GM18873 (cell line): ENCODE results near the gene NRARP.
"Not testable (repeated sequence)": the region's sequence is repeated elsewhere in the genome, so short reads cannot be mapped to it uniquely, and the experiment has no call there.

Experiments
- ATAC-seq: cut with Tn5 transposase; IDR thresholded peaks from one replicate; pipeline ENCODE4 v1.9.1; 2021; ENCODE audit warnings: mild to moderate bottlenecking, moderate library complexity, moderate number of reproducible peaks; ENCODE audit not compliant: unreplicated experiment, low FRiP score

The NRARP gene

DNA sequence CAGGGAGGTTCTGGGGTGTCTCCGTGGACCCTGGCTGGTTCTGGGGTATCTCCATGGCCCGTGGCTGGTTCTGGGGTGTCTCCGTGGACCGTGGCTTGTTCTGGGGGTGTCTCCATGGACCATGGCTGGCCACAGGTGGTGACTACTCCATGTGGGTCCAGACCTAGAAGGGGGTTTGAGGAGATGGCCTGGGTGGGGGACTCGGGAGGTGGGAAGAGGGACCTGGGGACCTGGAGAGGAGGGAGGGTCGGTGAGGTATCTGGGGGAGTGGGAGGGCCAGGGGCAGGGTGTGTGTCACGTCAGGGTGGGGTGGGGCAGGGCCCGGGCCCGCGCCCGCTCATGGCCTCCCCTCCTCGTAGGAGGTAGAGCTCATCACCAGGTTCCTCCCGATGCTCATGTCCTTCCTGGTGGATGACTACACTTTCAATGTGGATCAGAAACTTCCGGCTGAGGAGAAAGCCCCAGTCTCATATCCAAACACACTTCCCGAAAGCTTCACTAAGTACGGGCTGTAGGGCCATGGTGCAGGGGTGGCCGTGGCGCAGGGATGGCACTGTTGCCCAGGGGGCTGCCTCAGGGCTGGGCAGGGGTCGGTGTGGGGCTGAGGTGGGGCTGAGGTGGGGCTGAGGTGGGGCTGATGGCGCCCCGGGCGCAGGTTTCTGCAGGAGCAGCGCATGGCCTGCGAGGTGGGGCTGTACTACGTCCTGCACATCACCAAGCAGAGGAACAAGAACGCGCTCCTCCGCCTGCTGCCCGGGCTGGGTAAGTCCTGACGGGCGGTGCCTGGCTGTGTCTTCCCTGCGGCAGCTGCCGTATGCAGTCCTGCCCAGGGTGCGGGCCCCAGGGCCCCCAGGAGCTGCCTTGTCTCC, 35.3 kb downstream of the NRARP start:
- no peak for ATAC-seq

DNA sequence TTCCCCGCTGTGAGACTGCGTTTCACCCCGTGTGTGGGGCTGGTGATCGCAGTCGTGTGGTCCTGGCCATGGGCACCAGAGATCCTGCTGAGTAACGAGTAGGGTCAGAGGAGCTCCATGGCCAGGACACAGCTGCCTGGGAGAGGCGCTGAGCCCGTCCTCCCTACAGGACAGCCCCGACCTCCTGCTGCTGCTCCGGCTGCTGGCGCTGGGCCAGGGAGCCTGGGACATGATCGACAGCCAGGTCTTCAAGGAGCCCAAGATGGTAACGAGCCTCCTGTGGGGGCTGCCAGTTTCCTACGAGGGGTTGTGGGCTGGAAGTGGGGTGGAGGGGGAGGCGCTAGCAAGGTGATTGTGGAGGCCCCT, 35.9 kb downstream of the NRARP start:
- no peak for ATAC-seq

DNA sequence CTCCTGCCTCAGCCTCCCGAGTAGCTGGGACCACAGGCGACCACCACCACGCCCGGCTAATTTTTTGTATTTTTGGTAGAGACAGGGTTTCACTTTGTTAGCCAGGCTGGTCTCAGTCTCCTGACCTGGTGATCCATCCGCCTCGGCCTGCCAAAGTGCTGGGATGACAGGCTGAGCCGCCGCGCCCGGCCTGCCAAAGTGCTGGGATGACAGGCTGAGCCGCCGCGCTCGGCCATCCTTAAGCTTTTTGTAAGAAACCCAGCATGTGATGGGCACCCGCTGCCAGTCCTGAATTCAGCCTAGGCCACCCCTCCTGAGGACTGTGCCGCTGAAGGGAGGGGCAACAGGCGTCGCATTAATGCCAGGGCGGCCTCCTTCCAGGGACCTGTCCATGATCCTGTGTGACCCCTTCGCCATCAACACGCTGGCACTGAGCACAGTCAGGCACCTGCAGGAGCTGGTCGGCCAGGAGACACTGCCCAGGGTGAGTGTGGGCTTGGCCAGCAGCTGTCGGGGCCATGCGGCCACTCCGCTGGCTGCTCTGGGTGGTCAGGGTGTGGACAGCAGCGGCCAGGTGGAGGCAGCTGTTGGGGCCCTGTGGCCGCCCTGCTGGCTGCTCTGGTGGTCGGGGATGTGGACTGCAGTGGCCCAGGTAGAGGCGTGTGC, 36.4 kb downstream of the NRARP start:
- ATAC-seq: no peak

DNA sequence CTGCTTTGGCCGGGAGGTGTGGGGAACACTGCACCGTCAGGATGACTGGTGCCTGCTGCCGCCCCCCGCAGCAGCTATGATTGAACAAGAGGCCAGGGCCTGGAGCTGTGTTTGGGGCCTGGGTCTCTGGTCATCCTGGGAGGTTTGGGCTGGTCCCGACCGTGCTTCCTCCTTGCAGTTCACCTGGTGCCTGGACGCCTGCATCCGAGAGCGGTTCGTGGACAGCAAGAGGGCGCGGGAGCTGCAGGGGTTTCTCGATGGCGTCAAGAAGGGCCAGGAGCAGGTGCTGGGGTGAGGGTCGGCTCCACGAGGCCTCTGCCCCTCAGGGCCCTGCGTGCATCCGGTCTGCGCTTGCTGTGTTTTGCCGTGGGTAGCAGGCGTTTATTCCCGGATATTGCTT, 38.0 kb downstream of the NRARP start:
- ATAC-seq: no peak

DNA sequence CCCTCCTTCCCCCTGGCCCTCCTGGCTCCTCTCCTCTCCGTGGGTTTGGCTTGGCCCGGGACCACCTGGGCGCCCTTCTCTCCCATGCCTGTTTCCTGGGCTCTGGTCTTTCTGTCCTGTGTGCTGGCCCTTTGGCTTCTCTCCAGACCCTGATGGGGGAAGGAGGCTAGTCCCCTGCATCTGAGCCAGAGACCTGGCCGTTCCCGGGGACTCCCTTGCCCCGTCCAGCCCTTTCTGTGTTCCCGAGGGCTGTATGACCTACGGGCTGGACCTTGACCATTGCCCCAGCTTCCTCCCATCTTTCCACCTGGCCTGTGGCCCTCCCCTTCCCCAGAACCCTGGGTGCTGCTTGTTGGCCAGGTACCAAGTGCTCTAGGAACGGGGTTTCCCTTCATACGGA, 38.6 kb downstream of the NRARP start:
- no peak for ATAC-seq

DNA sequence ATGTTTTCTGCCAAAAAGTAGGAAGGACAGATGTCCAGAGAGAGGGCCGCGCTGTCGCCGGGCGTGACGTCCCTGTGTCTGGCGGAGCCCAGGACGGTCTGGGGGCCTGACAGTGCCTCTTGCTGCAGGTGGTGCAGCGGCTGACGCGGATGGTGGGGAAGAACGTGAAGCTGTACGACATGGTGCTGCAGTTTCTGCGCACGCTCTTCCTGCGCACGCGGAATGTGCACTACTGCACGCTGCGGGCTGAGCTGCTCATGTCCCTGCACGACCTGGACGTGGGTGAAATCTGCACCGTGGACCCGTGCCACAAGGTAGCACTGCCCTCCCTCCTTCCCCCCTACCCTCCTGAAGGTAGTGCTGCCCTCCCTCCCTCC, 39.2 kb downstream of the NRARP start:
- ATAC-seq: no peak

DNA sequence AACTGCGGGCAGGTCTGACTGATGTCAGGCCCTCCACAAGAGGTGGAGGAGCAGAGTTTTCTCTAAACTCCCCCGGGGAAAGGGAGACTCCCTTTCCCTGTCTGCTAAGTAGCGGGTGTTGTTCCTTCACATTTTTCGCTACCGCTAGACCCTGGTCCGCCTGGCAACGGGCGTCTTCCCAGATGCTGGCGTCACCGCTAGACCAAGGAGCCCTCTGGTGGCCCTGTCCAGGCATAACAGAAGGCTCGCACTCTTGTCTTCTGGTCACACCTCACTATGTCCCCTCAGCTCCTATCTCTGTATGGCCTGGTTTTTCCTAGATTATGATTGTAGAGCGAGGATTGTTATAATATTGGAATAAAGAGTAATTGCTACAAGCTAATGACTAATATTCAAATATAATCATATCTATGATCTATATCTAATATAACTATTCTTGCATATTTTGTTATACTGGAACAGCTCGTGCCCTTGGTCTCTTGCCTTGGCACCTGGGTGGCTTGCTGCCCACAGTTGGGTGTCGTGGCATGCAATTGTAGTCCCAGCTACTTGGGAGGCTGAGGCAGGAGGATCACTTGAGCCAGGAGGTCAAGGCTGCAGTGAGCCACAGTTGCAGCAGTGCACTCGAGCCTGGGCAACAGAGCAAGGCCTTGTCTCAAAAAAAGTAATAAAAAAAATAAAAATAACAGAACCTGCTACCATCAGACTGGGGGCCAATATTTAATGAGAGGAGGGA, 39.7 kb downstream of the NRARP start:
- ATAC-seq: not testable (repeated sequence)

DNA sequence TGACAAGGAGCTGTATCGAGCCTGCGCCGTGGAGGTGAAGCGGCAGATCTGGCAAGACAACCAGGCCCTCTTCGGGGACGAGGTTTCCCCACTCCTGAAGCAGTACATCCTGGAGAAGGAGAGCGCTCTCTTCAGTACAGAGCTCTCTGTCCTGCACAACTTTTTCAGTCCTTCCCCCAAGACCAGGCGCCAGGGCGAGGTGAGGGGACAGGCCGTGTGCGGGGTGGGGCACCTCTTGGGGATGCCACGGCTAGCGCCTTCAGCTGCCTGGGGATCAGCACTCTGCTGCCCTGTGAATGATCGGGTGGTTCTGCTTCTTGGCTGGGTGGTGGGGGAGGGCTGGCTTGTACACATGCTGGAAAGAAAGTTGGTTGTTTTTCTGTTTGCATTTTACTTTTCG, 45.2 kb downstream of the NRARP start:
- no peak for ATAC-seq

DNA sequence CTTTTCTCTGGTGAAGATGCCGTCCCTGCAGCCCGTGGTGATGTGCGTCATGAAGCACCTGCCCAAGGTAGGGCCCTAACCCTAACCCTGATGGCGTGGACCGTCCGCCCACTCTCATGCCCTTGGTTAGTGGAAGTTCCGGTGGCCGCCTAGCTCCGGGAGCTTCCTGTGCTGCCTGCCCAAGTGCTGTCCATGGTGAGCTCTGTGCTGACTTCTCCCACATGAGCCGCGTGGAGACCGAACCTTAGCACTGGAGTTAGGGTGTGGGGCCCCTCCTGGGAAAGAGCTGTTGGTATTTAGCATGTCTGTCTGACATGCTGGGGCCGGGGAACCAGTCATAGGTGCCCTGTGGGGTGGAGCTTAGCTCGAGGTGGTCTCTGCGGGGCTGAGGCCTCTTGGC, 45.7 kb downstream of the NRARP start:
- ATAC-seq: no peak

DNA sequence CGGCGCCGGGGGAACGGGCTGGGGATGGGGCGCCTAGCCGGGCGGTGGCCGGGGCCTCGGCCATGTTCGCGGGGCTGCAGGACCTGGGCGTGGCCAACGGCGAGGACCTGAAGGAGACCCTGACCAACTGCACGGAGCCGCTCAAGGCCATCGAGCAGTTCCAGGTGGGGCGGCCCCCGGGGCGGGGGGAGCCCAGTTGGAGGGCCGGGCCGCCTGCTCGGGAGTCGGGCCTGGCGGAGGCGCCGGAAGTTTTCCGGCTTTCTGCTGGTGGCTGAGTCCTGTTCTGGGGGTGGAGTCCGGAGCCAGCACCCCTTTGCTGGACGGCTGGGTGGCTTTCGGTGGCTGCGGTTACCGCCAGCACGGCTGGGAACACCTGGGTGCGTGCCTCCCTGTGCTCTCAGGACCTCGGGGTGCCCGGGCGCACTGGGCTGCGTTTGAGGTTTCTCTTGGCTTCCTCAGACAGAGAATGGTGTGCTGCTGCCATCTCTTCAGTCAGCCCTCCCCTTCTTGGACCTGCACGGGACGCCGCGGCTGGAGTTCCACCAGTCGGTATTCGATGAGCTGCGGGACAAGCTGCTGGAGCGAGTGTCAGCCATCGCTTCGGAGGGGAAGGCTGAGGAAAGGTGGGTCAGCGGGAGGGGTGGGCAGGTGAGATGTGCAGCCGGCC, 46.5 kb downstream of the NRARP start:
- ATAC-seq: no peak

DNA sequence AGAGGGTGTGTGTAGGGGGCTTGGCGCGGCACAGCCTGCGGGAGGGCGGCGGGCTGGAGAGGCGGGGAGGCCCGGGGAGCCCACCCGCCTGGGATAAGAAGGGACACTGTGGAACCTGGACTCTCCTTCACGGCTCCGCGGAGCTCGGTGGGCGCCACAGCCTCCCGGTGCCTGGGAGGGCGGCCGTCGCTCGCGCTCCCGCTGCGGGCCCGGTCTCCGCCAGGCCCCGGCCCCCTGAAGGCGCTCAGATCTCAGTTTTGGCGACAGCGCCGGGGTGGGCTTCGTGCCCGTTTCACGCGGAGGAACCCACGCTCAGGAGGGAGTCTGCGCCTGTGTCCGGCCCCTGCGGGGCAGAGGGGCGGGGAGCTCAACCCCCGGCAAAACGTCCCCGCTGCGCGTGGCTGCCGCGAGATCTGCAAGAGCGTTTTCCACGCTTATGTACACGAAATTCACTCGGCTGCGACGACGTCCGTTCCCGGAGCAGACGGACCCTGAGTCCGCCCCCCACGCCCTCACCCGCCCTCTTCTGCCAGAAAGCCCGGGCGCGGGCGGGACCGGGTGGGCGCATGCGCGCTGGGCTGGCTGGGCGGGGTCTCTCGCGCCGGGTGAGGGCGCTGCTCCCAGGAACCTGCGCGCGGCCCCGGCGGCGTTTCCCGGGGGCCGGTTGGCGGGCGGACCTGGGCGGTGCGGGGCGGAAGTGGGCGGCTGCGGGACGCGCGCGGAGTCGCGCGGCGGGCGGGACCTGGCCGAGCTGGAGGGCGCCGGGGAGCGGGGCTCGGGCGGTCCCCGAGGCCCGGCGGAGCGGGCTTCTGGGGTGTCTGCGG, 47.2 kb downstream of the NRARP start, which contains the start of gene NELFB:
Gene NELFB, plus strand, starts transcription at position 704 of the 824 bp plus-strand sequence.
- ATAC-seq: peak; percentile 50

DNA sequence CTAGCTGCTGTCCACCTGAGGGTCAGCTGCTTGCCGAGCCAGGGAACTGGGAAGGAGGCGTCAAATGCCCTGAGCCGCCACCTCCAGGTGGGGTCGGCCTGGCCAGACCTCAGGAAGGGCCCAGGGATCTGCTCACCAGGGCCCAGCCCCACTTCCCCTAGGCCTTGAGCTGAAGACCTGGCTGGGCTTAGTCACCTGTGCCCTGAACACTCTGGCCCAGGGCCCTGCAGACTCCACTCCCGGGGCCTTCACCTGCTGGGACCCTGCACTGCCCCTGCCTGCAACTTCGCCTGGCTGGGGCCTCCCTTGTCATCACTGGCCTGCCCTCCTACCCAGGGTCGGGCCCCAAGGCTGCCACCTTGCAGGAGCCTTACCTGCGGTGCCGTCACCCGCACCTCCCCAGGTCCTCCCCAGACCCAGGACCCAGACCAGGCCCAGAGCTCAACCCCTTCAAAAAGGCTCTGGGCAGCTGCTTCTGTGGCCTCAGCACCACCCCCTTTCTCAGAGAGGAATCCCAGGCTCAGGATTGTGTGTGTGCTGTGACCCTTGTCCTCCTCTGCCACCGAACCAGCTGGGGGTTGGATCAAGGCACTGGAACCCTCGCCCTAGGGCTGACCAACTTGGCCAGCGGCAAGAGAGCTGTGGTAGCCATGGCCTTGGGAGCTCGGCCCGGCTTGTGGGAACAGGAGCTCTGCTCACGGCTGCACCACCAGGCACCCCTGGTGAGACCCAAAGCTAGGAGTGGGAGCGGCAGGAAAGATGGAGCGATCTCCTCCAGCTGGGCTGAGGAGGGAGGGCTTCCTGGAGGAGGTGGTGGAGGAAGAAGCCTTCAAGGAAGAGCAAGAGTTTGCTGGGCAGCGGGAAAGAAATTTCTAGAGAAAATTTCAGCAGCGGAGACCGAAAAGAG, 48.1 kb downstream of the NRARP start:
- no peak for ATAC-seq

DNA sequence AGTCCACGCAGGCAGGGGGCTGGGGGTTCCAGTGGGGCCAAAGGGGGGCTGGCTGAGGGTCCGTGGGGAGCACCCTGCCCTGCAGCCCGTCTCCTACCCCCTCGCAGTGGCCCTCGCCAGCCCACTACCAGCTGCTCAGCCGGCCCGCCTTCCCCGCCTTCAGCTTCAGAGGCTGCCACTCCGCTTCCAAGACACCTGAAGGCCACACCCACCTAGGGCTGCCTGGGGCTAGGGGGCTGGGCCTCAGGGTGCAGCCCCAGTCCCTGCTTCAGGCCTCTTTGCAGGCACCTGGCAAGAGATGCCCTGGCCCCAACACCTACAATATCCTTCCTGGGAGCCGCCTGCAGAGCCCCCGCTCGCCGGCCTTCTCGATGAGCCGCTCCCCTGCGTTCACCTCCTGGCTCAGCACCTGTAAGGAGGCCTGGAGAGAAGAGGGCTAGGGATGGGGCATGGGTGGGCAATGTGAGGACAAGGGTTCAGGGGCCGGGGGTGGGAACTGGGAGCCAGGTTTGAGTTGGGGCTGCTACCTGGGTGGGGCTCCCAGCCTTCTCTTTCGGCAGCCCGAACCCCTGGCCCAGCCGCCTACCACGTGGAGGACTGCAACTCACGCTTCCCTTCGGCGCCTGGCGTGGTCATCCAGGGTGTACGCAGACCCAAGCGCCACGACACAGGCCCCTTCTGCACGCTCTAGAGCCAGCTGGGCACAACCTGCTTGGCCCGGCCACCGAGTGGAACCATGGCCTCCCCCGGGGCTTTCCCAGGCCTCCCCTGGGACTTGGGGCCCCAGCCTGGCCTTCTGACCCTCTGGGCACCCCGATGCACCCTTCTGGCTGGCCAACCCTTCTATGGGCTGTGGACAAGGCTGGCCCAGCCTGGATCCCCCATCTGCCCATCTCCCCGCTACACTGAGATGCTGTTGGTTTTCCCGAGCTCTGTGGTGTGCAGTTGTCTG, 49.2 kb downstream of the NRARP start:
- ATAC-seq: no peak

DNA sequence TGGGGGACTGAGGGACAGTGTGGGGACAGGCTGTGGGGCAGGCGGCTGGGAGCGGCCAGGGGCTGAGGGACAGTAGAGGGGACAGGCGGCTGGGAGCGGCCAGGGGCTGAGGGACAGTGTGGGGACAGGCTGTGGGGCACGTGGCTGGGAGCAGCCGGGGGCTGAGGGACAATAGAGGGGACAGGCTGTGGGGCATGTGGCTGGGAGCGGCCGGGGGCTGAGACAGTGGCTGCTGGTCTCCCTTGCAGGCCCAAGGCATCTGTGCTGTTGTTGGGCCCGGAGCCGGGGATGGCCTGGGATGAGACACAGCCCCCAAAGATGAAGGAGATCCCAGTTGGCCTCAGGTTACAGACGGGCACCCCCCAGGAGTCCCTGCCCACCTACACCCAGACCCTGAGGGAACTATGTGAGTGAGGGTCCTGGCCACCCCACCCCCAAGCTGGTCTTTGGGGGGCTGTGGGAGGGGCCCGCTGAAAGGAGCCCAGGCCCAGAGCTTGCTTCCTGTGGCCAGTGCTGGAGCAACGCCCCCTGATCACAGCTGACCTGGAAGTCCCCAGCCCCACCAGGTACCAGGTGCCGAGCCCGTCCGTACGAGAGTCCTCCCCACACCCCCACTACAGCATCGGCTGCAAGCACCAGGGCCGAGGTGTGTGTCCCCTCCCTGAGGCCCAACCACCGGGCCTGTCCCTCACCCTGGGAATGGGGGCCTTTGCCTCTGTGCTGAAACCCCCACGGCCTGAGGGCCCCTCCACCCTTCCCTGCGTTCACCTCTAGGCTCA, 50.4 kb downstream of the NRARP start:
- no peak for ATAC-seq

DNA sequence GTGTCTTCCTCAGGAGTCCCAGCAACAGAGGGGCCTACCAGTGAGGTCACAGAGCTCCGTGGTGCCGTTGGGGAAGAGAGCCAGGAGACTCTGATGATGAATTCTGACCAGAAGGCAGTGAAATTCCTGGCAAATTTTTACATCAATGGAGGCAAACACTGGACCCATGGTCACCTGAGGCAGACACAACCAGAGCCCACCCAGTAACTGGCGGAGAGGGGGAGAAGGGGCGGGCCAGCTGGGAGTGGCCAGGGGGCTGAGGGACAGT, 50.9 kb downstream of the NRARP start, which contains the start of gene STPG3:
Gene STPG3, plus strand, starts transcription at position 93 of the 268 bp plus-strand sequence. Its CDS starts 1 bp downstream, at position 94.
- ATAC-seq: no peak

DNA sequence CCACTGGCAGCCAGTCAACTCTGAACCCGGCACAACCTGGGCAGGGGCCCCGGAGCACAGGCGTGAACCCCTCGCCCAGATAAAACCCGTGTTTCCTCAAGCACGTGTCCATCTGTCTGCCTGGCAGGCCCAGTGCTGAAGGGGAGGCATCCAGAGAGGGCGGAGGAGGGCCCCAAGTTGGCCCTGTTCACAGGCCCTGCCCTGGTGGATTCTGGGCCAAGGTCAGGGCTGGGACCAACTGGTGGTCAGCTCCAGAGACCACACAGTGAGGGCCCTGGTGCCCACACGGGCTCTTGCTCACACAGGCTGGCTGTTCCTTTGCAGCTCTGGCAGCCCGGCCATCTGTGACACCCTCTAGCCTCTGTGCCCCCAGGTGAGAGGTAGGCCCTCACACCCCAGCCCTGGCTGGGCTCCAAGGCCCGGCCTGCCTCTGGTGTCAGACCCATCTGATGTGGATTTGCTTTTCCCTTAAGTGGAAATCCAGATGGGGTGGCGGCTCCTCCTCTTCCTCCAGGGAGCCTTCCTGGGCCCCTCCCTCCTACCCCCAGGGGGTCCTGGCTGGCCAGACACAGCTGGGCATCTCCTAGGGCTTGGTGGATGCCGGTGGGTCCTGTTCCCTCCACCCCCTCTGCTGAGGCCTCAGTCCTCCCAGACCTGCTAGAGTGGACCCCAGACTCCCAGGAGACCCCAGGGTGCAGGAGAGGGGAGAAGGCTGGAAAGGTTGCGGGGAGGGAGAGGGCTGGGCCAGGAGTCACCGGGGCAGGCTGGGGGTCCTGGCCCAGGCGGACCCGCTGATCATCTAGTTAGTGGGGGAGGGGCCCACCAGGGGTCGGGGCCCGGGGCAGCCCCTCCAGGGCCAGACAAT, 51.5 kb downstream of the NRARP start:
- ATAC-seq: no peak
